Right ventricle myocardium inferior (tissue), 1 donor: ENCODE data around the gene HINFP. TPM values are rescaled to one million over a fixed set of nuclear protein-coding genes. Genes with fewer than 3 reads are reported as not detected.
"Not testable (repeated sequence)": the region's sequence is repeated elsewhere in the genome, so short reads cannot be mapped to it uniquely, and the experiment has no call there.

Source experiments
- ATAC-seq: fragments of 200-7000 bp; cut with Tn5 transposase; one replicate; pipeline ENCODE4 v1.9.1; 2020; ENCODE audit warnings: mild to moderate bottlenecking, moderate library complexity
- DNase-seq: peaks from one replicate; pipeline ENCODE4 v3.0.0; 2021; ENCODE audit errors: missing footprints
- intact Hi-C: fragments of 100-400 bp; cut with DNase I; formaldehyde crosslinking; loops from one replicate; pipeline ENCODE4 v1.11.0; 2022
- total RNA-seq: library from RNA; stranded (reverse); fragmentation: NEBNext Ultra II Directional; extraction: Animal tissue kit (Norgen Biotek cat#: 25700); gene quantifications from one replicate; pipeline ENCODE4 v1.2.1, GENCODE V29; 2021
- donor health status: DM: no; HTN: yes; CAD: no; lungs with severe emphysema.

Gene HINFP
- total RNA-seq, 1 donor from 2014 or later = 13.0 TPM

DNA sequence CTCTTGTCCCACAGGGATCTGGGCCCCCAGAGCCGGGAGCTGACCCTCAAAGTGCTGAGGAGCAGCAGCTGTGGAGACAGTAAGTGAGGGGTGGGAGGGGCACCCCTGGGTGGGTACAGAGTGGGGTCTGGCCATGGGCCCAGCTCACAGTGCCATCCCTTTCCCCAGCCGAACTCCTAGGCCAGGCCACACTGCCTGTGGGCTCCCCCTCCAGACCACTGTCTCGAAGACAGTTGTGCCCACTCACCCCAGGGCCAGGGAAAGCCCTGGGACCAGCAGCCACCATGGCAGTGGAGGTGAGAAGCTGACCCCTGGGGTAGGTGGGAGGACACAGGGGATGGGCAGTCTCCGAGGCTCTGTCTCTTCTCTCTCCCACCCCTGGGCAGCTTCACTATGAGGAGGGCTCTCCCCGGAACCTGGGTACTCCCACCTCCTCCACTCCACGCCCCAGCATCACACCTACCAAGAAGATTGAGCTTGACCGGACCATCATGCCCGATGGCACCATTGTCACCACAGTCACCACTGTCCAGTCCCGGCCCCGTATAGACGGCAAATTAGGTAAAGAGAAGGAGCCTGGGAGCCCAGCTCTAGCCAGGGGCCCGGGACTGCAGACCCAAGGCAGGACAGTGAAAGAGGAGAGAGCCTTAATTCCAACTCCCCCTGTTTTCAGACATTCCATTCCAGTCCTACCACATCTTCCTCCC, 8.9 kb upstream of the HINFP start:
- peak; percentile 53 for DNase-seq
- no peak for ATAC-seq

DNA sequence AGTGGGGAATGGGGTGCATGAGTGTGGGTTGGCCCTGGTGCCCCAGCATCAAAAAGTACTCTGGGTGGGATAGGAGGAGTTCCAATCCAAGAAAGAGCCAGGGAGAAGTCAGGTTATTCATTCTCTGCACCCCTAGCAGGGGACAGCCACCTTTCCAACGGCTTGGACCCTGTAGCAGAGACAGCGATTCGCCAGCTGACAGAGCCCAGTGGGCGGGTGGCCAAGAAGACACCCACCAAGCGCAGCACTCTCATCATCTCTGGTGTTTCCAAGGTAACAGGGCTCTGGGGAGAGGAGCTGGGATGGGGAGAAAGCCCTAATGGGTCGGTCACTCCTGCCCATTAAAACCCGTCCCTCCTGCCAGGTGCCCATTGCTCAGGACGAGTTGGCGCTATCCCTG, 7.7 kb upstream of the HINFP start:
- DNase-seq (peak; percentile 39), ATAC-seq (no peak)
- intact Hi-C loops = no loop called here

More for the DNA sequence above, 8.9 kb upstream of the HINFP start:
- intact Hi-C loops = no loop called here

DNA sequence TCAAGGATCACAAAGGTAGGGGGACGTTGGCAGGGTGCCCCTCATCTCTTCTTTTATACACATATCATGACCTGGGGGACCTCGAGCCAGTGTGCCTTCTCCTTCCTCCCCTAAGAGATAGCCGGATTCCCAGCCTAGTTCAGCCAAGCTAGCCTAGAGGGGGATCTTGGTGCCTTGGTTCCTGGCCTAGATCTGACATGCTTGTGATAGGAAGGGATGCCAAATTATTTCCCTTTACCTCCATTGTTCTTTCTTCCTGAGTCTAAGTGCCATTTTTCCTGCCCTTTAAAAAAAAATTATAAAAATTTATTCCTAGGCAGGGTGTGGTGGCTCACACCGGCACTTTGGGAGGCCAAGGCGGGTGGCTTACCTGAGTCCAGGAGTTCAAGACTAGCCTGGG, 7.0 kb upstream of the HINFP start:
- ATAC-seq = no peak
- intact Hi-C loops = no loop called here
- DNase-seq = peak; percentile 37

DNA sequence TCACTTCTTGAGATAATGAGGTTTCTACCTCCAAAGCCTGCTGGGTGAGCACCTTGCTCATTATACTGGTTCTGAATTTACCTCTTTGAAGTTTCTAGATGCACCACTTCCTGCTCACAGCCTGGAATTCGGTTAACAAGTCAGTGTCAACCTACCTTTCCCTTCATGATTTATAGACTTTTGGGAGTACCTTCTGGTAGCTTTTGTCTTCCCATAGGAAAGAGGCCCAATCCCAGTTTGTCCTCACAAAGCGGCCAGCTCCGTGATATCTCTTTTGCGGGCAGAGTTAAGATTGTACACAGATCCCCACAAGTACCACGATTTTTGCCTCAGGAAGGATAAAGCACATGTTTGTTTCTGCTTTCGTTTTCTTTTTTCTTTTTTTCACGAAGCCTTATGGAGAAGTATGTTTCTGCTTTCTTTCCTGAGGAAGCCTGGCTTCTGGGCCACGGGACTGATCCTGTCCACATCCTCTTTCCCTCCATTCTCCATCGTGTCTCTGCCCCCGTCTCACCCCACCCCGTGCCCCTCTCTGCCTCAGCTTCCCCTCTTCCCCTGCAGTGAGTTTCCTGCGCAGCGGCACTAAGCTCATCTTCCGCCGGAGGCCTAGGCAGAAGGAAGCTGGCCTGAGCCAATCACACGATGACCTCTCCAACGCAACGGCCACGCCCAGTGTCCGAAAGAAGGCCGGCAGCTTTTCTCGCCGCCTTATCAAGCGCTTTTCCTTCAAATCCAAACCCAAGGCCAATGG, 5.7 kb upstream of the HINFP start:
- peak; percentile 87 for DNase-seq
- ATAC-seq = peak; percentile 55
- intact Hi-C loops = no loop called here

DNA sequence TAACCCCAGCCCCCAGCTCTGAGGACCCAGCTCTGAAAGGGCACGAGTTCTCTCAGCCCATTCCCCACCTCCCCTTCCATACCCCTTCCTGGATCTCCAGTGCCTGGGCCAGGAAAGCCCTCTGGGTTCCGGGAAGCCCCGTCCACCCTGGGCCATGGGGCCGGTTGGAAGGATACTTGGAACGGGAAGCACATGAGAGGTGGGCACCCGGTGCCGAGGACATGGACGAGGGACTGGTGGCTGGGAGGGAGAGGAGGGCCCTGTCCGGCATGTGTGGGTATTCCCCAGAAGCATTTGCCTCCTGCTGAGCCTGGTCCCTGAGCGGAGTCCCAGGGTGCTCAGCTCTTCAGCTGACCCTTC, 5.2 kb upstream of the HINFP start:
- ATAC-seq (no peak), DNase-seq (no peak)
- intact Hi-C loops = no loop called here

DNA sequence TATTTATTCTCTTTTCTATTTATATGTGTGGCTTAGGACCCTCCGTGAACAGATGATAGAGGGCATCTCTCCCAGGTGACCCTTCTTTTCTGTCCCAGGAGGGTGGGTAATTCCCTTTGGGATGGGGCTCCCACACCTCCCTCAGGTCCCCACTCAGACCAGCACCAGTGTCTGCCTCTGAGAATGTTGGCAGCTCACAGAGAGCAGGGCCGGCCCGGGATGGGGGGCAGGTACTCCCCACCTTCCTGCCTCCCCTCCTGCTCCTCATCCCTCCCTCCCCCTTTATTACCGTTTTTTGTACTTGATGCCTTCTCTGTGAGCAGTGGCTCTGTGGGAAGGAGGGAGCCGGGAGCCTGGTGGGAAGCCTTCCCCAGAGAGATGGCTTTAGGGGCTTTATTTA, 4.8 kb upstream of the HINFP start:
- intact Hi-C loops = no loop called here
- ATAC-seq (no peak), DNase-seq (peak; percentile 21)

DNA sequence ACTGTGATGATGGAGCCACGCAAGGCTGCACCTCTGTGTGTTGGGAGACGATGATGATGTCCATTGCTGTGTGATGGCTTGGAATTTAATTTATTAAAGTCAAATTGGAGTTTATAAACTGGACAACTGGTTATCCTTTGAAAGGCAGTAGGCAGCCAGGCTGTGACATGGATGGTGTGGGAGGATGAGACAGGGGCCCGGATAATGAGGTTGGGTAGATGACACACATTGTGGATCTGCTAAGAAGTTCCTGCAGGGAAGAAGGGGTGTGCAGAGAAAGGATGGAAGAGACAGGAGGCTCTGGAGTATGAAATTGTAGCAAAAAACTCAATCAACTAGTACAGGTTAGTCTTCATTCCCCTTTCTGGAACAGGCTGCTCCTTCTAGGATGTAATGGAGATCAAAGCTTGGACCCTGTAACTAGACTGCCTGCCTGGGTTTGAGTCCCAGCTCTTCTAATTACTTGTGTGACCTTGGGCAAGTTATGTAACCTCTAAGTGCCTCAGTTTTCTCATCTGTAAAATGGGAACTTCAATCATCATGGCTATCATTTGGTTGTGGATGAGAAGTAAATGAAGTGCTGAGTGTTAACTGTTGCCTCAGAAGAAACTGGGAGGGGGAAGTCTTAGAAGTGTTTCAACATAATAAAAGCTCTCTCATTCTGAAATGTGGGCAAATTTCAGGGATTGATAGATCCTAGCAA, 4.2 kb upstream of the HINFP start:
- ATAC-seq (no peak), DNase-seq (no peak)
- intact Hi-C loops = no loop called here

DNA sequence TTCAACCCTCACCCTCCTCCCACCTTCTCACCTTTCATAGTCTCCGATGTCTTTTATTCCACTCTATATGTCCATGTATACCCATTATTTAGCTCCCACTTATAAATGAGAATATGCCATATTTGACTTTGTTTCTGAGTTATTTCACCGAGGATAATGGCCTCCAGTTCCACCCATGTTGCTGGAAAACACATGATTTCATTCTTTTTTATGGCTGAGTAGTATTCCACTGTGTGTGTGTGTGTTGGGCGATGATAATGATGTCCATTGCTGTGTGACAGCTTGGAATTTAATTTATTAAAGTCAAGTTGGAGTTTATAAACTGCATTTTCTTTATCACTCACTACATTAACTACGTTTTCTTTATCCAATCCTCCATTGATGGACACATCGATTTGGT, 3.2 kb upstream of the HINFP start:
- intact Hi-C loops = no loop called here
- no peak for DNase-seq
- ATAC-seq = no peak

DNA sequence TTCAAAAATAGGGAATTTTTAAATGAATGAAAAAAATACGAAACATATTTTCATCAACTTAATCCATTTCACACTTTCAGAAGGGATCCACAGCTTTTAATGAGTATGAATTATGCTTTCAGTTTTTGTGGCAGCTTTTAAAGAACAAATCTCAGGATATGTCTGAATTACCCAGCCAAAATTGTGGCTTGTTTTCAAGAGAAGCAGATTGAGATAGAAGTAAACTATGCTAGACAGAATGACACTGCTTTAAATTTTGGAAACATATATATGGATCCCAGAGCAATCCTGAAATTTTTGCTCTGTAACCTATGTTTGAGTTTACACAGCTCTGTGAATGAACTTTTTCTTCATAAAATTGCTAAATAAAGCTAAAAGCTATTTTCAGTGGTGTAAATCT, 2.4 kb upstream of the HINFP start:
- intact Hi-C loops = no loop called here
- DNase-seq (no peak), ATAC-seq (no peak)

DNA sequence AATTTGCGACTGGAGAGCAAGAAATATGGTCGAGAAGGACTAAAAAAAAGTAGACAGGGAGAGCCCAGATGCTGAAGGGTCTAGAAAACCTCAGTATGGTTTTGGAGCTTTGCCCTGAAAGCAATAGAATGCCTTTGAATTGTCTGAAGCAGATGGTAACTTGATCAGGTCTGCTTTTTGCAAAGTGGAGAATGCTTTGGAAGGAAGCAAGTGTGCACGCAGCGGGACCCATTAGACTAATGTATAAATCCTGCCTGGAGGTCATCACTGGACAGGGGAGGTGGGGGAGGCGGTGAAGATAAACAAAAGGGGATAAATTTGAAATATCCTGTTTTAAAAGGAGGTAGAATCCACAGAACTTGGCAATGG, 757 bp upstream of the HINFP start:
- intact Hi-C loops = loop anchor here (2.0 kb wide), 1 partner anchor 14 kb away; the partner anchor contains the start of gene C2CD2L
- no peak for ATAC-seq
- peak; percentile 13 for DNase-seq

DNA sequence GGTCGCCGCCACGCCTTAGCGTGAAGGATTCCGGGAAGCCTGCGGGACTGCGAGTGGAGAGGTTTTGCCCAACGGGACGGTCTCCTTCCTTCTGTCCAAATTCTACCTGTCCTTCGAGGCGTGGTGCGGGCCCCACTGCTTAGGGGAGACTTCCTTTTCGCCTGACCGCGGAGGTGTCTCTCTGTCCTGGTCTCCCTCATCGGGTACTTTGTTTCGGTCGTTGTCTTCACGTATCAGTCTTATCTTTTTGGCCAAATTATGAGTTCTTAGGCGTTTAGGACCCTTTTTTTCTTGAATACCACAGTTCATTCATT, 388 bp downstream of the HINFP start:
- intact Hi-C loops = loop anchor here (2.0 kb wide), 1 partner anchor 15 kb away; the partner anchor contains the start of gene C2CD2L
- ATAC-seq = no peak
- no peak for DNase-seq

DNA sequence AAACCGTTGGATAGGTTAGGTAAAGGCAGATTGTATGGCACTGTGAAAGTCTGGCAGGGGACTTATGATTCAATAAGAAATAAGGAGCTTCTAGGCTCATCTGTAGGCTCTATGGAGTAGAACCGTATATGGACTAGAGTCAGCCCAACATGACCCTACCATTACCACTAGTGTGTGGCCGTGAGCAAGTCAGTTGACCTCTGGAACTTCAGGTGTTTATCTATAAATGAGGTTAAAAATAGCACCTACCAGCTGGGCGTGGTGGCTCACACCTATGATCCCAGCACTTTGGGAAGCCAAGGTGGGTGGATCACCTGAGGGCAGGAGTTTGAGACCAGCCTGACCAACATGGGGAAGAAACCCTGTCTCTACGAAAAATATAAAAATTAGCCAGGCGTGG, 4.4 kb downstream of the HINFP start:
- no peak for DNase-seq
- intact Hi-C loops = no loop called here
- ATAC-seq = no peak

DNA sequence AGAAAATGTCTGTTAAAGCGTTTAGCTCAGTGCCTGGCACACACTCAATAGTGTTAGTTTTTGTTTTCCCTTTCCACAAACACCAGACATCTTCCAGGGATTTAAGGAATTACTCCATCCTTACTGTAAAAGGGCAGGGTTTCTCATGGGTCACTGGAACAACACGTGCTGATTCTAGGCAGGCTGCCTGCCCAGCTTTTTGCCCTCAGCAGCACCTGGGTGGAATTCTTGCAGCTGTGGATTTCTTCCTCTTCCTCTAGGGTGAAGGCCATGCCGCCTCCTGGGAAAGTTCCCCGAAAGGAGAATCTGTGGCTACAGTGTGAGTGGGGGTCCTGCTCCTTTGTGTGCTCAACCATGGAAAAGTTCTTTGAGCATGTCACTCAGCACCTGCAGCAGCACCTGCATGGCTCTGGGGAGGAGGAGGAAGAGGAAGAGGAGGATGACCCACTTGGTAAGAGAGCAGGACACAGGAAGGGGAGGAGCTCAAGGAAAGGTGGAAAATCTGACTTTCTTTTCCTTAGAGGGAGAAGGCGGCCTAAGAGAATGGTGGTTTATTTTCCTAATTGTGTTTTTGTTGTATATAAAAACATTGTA, 5.4 kb downstream of the HINFP start:
- DNase-seq = no peak
- intact Hi-C loops = no loop called here
- ATAC-seq = no peak

DNA sequence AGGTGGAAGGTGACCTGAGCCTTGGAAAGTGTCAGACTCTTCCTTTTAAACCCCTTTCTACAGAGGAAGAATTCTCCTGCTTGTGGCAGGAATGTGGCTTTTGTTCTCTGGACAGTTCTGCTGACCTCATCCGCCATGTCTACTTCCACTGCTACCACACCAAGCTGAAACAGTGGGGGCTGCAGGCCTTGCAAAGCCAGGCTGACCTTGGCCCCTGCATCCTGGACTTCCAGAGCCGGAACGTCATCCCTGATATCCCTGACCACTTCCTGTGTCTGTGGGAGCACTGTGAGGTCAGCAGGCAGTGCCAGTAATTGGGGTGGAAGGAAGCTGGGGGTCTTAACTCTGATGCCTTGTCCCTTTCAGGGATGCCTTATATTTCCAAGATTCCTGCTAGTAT, 9.3 kb downstream of the HINFP start:
- intact Hi-C loops = no loop called here
- no peak for DNase-seq
- no peak for ATAC-seq

DNA sequence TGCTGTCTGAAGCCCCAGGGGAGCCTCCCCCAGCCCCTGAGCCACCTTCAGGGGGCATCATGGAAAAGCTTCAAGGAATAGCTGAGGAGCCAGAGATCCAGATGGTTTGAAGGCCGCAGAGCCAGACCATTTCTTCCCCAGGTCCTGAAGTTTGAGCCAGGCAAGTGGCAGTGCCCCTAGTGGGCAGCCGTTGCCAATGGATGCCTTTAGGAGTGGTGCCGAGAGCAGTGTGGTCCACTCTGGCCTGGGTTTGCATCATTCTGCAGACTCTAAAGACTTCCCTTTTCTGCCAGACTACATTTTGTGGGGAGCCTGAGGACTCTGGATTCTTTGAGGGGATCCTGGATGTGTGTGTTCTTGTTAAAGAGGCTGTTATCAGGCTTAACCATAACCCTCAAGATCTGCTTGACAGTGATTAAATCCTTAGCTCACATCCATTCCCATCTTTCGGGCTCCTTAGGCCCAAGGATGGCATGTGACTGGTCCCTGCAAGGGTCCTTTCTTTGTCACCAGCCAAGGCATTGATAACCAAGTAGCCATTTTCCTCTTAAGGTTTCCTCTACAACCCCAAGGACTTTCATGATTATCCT, 13.1 kb downstream of the HINFP start:
- intact Hi-C loops = no loop called here
- ATAC-seq (no peak), DNase-seq (no peak)

DNA sequence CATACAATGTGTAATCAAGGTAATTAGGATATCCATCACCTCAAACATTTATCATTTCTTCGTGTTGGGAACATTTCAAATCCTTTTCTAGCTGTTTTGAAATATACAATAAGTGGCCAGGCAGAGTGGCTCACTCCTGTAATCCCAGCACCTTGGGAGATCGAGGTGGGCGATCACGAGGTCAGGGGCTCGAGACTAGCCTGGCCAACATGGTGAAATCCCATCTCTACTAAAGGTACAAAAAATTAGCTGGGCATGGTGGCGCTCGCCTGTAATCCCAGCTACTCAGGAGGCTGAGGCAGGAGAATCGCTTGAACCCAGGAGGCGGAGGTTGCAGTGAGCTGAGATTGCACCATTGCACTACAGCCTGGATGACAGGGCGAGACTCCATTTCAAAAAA, 17.9 kb downstream of the HINFP start:
- DNase-seq, intact Hi-C loops, ATAC-seq: not testable (repeated sequence)

DNA sequence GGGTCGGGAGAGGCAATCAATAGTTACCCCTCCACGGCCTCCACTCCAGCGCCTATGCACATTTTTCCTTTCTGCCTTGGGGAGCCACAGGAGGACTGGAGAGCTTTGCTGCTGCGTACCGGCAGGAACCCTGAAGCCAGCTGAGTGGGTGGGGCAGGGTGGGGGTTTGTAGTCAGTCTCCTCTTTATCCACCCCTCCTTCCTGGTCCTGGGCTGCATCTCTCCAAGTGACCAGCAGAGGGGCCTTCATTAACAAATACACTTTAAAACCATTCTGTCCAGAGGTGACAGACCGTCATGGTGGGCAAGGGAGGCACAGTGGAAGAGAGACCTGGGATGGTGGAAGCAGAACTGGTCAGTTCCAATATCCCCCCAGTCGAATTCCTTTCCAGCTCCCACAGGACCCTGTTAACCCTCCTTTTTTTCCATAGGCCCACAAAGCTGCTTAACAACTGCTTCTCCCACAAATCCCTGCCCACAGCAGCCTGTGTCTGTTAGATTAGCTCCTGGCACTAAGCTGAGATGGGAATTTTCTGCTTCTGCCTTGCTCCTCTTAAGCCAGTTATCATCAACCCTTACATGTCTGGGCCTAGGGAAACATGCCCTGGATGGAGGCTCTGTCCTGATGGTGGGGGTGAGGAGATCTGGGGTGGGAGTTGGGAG, 23.6 kb downstream of the HINFP start:
- intact Hi-C loops = no loop called here
- ATAC-seq = peak; percentile 79
- DNase-seq = no peak

DNA sequence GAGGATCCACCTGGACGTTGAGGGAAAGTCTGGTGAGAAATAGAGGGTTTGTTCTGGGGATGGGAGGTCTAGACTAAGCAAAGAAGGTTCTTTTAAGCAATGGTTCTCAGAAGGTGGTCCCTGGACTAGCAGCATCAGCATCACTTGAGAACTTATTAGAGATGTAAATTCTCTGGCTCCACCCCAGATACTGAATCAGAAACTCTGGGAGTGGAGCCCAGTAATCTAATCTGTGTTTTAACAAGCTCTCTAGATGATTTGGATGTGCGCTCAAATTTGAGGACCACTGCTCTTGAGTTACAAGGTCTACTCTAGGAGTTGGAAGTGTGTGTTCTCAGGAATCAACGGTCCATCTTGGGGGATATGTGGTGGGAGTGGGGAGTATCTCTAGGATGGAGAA, 24.2 kb downstream of the HINFP start:
- intact Hi-C loops = no loop called here
- ATAC-seq = no peak
- DNase-seq = no peak
